ENCODE results near the gene EPX.
"Not testable (repeated sequence)": the region's sequence is repeated elsewhere in the genome, so short reads cannot be mapped to it uniquely, and the experiment has no call there.

The EPX gene, protein sequence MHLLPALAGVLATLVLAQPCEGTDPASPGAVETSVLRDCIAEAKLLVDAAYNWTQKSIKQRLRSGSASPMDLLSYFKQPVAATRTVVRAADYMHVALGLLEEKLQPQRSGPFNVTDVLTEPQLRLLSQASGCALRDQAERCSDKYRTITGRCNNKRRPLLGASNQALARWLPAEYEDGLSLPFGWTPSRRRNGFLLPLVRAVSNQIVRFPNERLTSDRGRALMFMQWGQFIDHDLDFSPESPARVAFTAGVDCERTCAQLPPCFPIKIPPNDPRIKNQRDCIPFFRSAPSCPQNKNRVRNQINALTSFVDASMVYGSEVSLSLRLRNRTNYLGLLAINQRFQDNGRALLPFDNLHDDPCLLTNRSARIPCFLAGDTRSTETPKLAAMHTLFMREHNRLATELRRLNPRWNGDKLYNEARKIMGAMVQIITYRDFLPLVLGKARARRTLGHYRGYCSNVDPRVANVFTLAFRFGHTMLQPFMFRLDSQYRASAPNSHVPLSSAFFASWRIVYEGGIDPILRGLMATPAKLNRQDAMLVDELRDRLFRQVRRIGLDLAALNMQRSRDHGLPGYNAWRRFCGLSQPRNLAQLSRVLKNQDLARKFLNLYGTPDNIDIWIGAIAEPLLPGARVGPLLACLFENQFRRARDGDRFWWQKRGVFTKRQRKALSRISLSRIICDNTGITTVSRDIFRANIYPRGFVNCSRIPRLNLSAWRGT

DNA sequence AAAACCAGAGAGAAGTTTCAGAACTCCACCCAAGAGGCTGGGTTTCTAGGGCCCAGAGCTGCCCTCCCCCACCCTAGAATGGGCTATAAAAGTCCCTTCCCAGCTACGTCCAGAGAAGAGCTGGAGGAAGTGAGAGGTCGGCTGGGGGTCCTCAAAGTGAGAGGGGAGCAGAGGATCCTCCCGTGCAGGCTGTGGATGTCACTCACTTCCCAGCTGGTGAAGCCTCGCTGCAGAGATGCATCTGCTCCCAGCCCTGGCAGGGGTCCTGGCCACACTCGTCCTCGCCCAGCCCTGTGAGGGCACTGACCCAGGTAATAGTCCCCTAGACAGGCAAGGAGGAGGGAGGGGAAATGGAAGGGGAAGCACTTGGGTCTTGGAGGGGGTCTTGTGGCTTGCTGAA lies at the start of gene EPX:
Gene EPX, plus strand, starts transcription at position 115 of the 400 bp plus-strand sequence. Its CDS starts 121 bp downstream, at position 236.
- no peak for DNase-seq

DNA sequence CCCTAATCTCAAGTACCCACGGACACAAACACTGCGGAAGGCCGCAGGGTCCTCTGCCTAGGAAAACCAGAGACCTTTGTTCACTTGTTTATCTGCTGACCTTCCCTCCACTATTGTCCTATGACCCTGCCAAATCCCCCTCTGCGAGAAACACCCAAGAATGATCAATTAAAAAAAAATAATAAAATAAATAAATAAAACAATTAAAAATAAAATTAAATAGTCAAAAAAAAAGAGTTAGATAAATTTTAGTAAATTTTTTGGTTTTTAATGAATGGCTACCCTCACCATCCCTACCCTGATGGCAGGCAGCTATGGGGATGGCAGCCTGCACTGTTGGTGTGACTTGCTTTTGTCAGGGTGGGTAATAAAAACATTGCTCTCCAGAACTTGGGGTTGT lies 49.2 kb upstream of the EPX start:
- DNase-seq = not testable (repeated sequence)

DNA sequence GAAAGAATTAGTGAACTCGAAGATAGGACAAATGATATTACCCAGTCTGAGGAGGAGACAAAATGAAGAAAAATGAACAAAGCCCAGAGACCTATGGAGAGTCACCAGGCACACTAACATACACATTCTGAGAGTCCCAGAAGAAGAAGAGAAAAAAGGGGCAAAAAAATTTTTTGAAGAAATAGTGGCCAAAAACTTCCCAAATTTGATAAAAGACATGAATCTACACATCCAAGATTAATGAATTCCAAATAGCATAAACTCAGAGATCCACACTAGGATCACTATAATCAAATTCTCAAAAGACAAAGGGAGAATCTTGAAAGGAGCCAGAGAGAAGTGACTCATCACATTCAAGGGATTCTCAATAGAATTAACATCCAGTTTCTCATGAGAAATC lies 47.7 kb upstream of the EPX start:
- DNase-seq = no peak

DNA sequence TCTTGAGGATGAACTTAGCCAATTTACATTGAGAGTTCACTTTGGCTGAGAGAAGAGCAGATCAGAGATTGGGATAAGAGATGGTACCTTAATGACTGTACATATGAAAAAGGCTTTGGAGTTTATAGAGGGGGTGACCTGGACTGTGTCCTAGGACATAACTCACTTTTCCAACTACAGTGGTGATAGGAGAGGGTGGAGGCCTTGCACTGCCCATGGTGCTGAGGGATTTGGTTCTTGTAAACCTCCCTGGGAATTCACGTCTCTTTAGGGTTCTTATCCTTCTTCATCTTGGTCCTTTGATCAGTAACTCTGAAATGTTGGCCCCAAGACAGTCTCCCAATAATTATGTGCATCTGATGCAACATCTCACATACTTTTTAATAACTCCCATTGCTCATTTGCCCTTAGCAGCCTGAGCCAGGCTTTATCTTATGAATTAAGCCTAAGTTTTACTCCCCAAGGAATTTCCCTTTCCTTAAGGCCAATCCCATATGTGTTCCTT lies 44.5 kb upstream of the EPX start, which contains the start of gene OR4D1:
Gene OR4D1, plus strand, starts transcription at position 455 of the 505 bp plus-strand sequence. CDS start 6,770 bp downstream, outside the sequence.
- no peak for DNase-seq

DNA sequence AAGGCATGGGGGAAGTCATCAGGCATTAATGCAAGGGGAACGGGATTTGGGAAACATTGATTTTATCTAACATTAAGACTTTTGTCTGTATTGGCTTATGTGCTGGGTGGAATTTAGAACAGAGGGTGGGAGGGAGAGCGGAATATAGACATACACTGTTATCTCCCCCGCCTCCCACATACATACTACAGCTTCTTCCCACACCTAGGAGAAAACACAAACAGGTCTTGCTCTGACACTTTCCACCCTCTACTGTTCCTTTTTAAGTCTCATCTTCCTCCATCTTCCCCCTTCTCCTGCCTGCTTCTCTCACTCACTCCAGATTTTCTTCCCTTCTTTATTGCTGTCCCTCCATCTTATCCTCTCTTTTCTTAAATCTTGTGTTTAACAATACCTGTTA lies 43.9 kb upstream of the EPX start:
- DNase-seq = no peak

DNA sequence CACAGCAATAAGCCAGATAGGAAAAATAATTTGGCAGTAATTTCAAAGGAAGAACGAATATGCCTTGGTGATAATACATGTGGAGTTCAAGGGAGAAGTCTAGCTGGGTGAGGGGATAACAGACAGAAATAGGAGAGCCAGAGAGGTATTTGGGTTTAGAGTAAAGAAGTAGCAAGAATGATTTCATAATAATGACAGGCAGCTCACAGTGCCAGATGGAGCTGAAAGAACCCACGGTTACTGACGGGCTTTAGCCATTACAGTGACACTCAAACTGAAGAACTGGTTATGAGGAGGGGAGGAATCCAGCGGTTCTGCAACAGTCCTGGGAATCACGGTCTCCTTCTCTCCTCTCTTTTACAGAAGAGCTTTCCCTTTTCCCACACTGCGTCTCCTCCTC lies 42.1 kb upstream of the EPX start:
- no peak for DNase-seq

DNA sequence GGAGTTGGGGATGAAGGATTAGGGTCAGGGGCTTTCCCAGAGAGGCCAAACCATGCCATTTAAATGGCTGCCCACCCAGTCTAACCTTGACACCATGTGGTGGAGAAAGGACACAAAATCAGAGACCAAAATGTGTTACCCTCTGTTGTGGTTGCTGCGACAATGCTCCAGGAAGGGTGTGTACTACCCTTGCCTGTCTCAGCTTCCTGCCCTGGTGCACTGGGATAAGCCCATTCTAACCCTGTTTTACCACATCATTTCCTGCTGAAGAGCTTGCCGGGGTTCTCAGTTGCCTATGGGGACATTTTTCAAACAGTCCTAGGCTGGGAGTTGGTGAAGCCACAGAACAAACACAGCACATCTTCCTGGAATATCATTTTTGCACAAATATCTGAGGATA lies 39.5 kb upstream of the EPX start:
- DNase-seq = no peak

DNA sequence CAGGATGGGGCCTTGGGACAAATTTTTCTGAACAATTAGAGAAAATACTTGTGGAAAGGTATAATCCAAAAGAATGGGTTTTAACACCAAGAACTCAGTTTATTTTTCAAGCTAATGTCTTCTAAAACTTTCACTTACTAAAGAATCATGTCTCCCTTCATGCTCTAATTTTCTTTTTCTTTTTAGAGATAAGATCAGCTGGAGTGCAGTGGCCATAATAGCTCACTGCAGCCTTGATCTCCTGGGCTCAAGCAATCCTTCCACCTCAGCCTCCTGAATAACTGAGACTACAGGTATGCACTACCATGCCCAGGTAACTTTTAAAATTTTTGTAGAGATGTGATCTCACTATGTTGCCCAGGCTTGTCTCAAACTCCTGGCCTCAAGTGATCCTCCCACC lies 38.9 kb upstream of the EPX start:
- DNase-seq = no peak

DNA sequence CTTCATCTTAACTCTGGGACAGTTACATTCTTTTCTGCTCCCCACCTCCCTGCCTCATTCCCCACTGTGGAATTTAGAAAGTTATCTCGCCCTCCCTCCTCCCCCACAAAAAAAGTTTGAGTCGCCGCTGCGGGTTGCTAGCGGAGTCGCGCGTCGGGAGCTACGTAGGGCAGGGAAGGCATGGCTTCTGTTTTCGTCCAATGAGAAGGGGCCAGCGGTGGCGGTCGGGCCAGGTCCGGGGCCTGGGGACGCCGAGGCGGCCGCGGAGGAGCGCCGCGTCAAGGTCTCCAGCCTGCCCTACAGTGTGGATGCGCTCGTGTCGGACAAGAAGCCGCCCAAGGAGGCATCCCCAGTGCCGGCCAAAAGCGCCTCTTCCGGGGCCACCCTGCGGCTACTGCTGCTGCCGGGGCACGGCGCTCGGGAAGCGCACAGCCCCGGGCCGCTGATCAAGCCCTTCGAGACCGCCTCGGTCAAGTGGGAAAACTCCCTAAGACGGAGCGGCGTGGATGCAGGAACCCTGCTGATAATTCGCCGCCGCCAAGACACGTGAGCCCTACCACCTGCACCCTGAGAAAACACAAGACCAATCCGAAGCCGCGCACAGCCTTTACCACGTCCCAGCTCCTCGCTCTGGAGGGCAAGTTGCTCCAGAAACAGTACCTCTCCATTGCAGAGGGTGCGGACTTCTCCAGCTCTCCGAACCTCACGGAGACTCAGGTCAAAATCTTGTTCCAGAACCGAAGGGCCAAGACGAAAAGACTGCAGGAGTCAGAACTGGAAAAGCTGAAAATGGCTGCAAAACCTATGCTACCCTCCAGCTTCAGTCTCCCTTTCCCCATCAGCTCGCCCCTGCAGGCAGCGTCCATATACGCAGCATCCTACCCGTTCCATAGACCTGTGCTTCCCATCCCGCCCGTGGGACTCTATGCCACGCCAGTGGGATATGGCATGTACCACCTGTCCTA lies 35.4 kb upstream of the EPX start:
- no peak for DNase-seq

DNA sequence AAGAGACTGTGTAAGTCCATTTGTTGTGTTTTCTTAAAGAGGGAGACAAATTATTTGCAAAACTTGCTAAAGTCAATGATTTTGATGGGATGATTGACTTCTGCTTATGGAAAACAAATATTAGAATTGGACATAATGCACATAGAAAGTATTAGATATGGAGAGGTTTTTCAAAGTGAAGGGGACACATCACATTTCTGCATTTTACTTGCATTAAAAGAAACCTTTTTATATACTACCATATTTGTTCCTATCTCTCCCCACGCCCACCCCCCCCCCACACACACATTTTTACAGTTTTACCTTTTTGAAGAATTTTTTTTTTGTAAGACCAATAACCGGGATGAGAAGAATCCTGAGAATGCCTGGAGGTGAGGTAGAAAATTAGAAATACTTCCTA lies 34.3 kb upstream of the EPX start:
- no peak for DNase-seq

DNA sequence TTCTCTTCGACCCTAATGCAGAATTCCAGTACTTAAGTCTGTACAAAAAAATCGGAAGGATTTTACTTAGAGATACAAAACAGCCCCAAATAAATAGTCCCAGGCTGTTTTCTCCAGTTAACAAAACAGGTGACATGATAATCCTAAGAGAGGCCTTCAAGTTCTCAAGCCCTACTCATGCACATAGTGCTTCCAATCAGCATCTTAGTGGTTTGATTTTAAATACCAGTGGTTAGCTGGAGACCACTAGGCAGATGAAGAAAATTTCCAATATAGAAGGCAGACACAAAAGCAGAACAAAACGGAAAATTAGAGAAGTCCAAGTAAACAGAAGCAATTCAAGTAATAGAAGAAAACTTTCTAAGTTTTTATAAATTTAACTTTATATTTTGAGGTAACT lies 31.0 kb upstream of the EPX start:
- no peak for DNase-seq

DNA sequence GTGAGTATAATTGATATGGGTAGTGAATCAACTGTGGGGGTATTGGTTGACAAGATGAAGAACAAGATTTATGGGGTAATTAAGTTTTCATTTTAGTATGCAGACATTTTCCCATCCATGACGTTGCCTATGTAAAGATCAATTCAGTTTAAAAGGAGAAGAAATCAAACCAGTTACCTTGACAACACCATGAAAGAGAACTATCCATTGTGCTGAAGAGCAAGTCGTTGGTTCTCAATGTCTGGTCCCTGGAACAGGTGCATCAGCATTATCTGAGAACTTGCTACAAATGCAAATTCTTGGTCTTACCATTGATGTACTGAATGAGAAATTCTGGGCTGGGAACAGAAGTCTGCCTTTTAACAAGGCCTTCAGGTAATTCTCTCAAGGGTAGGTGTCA lies 26.5 kb upstream of the EPX start:
- DNase-seq = no peak

DNA sequence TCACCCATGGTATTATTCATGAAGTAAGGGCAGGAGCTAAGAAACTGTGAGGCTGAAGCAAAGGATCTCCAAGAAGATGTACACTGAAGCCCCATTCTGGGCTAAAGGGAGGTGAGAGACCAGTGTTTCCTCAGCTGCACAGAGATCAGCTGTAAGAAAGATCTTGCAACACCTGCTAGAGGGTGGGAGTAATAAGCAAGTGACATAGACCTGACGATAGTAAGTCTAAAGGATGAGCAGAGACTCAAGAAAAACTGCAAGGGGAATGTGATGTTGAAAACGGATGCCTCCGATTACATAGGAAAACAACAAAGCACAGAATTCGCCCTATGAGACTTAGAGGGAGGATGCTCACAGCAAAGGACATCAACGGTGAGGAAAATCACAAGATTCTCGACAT lies 25.8 kb upstream of the EPX start, which contains the start of gene OR4D2:
Gene OR4D2, plus strand, starts transcription at position 301 of the 400 bp plus-strand sequence. CDS start 2,674 bp downstream, outside the sequence.
- no peak for DNase-seq

DNA sequence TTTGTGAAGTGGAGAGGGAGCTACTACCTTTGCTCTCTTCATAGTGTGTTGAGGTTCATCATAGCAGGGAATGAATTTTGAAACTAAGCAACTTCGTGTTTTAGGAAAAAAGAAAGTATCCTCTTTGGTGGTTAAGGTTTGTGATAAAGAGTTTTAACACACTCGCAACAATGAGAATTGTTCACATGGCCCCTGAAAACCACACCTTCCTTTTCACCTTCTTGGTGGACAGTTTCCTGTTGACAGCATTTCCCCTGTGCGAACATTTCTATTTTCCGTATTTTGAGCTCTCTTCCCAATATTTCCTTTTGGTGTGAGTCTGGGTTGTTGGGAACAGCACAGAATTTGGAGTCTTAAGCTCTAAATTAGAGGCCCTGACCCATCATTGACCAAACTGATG lies 21.9 kb upstream of the EPX start:
- no peak for DNase-seq

DNA sequence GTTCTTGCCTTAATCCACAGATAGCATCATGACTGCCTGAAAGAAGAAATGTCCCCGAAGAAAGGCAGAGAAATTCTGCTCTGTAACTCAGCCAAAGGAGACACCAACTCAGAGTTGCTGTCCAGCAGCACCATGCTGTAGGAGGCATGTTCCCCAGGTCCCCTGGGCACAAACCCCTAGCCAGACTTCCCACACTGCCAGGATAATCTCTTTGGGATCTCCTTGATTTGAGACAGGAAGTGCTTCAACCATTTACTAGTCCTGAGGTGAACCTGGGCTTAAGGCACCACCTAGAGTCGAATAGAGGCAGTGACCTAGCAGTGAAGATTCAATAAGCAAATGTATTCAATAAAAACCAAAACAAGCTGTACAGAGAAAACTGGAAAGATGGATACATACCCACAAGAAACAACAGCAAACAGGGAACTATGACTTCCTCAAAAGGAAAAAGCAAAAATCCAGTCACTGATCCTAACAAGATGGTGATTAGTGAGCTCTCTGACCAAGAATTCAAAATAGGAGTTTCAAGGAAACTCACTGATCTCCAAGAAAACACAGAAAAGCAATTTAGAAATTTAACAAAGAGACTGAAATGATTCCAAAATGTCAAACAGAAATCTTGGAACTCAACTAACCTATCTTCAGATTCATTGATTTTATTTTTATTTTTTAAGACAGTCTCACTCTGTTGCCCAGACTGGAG lies 20.0 kb upstream of the EPX start:
- peak; percentile 16 for DNase-seq

DNA sequence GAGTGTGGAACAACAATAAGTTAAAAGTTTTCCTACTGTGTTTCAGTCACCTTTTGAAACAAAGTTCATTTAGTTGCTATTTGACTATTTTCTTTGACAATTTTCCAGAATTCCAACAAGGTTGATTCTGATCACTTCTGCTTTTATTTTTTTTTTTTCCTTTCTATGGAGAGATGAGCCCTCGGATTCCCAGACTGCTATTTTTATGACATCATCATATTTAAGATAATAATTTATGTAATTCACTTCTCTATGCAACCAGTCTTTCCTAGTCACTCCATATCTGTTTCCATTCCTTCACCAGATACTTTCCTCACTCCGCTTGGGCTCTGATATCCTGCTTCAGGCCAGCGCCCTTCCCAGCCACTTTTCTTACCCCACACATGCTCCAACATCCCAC lies 17.7 kb upstream of the EPX start:
- DNase-seq = no peak

DNA sequence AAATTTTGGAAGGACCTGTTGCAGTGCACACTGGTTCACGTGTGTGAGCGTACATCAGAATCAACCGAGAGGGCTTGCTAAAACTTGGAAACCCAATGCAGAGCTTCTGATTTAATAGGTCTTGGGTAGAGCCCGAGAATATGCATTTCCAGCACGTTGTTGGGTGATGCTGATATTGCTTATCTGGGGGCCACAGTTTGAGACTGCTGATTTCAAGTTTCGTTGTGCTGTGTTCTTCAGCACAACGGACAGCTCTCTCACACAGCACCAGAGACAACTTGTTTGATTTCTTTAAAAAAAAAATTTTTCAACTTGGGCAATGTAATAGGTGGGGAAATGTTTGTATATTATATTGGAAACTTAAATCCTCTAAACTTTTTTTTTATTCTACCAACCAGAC lies 16.3 kb upstream of the EPX start:
- no peak for DNase-seq

DNA sequence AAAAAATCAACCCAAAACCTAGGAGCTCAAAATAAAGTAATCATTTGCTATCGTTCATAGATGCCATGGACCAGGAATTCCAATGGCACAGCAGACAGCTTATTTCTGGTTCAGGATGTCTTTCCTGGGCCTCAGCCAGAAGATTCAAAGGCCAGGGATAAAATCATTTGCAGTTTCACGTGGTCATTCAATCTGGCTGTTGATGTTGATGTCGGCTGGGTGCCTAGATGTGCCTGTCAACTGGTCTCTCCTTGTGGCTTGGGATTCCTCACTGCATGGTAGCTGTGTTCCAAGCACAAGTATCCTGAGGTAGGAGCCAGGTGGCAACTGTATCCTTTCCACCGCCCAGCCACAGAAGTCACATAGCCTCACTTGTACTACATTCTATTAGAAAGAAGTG lies 10.7 kb upstream of the EPX start:
- no peak for DNase-seq

DNA sequence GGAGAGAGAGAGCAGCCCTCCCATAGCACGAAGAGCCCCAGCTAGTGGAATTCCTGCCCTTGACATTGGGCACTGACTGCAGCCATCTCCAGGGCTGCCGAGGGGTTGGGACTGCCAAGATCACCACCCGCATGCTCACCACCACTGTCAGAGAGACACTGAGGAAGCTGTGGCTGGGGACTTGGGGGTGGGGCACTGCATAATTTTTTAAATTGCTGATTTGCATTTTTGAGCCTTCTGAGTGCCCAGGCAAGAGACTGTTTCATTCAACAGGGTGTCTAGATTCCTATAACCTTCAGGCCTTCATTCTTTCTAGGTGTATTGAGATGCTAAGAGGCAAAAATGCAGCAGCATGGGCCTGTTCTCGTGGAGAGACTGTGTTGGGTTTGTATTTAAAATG lies 9.0 kb upstream of the EPX start:
- DNase-seq = no peak

DNA sequence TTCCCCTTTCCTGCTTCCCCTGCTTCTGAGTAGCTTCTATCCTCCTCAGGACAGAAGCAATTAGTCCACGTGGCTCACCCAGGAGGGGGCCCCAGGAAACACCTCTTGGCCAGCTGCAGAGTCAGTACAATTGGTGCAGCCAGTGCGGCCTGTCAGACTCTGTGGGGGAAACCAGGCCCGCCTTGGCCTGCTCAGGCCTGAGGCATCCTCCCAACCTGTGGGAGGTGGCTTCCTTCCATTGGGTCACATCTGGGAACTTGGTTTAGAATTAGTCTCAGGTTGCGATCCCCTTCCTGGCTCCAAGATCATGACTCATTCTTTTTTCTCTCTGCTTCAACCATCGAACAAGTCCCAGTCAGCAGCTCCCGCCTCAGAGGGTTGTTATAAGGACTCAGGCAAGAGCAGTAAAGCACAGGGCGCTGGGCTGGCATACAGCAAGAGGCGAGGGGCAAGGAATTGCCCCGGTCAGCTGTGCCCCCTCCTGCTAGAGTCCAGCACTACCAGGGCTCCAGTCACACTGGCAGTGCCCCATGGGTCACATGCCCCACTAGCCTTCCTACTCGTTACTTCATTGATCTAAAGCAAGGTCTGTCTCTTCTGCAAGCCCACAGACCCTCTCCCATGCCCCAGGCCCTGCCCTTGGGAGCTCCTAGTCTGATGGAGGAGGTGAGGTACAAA lies 8.1 kb upstream of the EPX start:
- DNase-seq = peak; percentile 13

DNA sequence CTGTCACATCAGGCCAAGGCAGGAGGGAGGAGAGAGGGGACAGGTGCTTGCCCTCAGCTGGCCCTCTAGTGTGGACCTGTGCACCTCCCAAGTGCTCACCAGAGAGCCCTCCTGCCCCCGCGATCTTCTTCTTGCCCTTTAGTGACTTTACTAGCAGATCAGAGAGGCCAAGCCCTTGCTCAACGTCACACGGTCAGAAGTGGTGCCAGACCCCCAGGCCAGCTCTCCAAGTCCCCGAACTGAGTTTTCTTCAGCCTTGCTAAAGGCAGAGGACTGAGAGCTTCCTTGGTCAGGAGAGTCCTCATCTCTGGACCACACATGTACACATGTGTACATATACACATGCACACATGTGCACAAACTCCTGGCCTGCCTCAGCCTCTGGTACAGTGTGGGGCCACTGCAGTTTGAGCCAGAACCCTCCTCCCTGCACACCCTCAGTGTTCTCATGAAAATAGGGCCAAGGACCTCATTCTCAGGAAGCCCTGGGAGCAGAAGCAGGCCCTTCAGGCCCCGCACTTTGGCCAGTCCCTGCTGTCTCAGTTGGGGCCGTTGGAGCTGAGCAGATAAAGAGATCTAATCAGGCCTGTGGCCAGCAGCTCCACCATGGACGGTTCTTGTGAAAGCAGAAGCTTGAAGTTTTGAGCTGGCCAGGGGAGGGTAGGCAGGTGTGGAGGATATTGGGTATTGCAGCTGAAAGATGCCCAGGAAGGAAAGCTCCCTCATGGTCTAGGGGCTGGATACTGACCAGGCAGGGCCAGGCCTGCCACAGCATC lies 7.4 kb upstream of the EPX start:
- no peak for DNase-seq
